IMR-90 (cell line): ENCODE measurements around the gene SLC27A1. TPM values are rescaled to one million over a fixed set of nuclear protein-coding genes. Genes with fewer than 3 reads are reported as not detected.

ENCODE experiments used
- ATAC-seq: fragments of 200-7000 bp; cut with Tn5 transposase; 2 replicates; pipeline ENCODE4 v1.9.1; 2020; ENCODE audit warnings: low read depth, mild to moderate bottlenecking, moderate library complexity
- BruUV-seq: library from RNA; stranded (reverse); fragments of 400-500 nt; replicated peaks from 2 replicates; lab custom pipeline; 2021; lab: Mats Ljungman, UMichigan
- CTCF ChIA-PET: fragments of 300-600 bp; formaldehyde crosslinking; extraction: SDS; loops from one replicate; lab custom pipeline; 2021; ENCODE audit warnings: antibody characterized with exemption; lab: Yijun Ruan, JAX
- POLR2A ChIA-PET: fragments of 300-600 bp; sonication (Branson Sonifier 250); formaldehyde crosslinking; loops from one replicate; lab custom pipeline; 2022; ENCODE audit warnings: antibody characterized with exemption; ENCODE audit not compliant: unreplicated experiment; lab: Charles Lee
- DNase-seq: peaks from one replicate; pipeline ENCODE4 v3.0.0; 2013
- H2AFZ ChIP-seq: replicated peaks from 2 replicates; pipeline ENCODE3; 2013; ENCODE audit warnings: low read length, mild to moderate bottlenecking; ENCODE audit not compliant: poor library complexity
- H2AK5ac ChIP-seq: 2 replicates; pipeline ENCODE4 v1.6.1; 2013; ENCODE audit warnings: low read depth, low read length, inconsistent platforms
- H2AK9ac ChIP-seq: replicated peaks from 2 replicates; pipeline ENCODE3; 2013; ENCODE audit warnings: mild to moderate bottlenecking, low read depth, low read length, moderate library complexity; ENCODE audit not compliant: poor library complexity
- H2BK120ac ChIP-seq: 2 replicates; pipeline ENCODE4 v1.6.1; 2013; ENCODE audit warnings: low read depth, low read length, inconsistent platforms
- H2BK15ac ChIP-seq: 3 replicates; pipeline ENCODE4 v1.6.1; 2013; ENCODE audit warnings: low read depth, low read length, inconsistent platforms
- H2BK20ac ChIP-seq: 2 replicates; pipeline ENCODE4 v1.6.1; 2013; ENCODE audit warnings: low read depth, mild to moderate bottlenecking, inconsistent platforms, low read length, moderate library complexity
- H2BK5ac ChIP-seq: 2 replicates; pipeline ENCODE4 v1.6.1; 2013; ENCODE audit warnings: mild to moderate bottlenecking, low read depth, low read length, inconsistent platforms; ENCODE audit not compliant: poor library complexity, severe bottlenecking
- H3K14ac ChIP-seq: replicated peaks from 2 replicates; pipeline ENCODE4 v1.6.1; 2013; ENCODE audit warnings: low read depth, low read length, inconsistent platforms
- H3K18ac ChIP-seq: 2 replicates; pipeline ENCODE4 v1.6.1; 2013; ENCODE audit warnings: low read depth, low read length, control low read depth
- H3K23ac ChIP-seq: 2 replicates; pipeline ENCODE4 v1.6.1; 2013; ENCODE audit warnings: low read depth, low read length, inconsistent platforms
- H3K27ac ChIP-seq: 2 replicates; pipeline ENCODE4 v1.5.1; 2013; ENCODE audit warnings: mild to moderate bottlenecking, control low read depth, low read length; ENCODE audit not compliant: insufficient read depth
- H3K27me3 ChIP-seq: 2 replicates; pipeline ENCODE4 v1.6.1; 2013; ENCODE audit warnings: low read length; ENCODE audit not compliant: control insufficient read depth, insufficient read depth
- H3K36me3 ChIP-seq: 2 replicates; pipeline ENCODE4 v1.6.1; 2013; ENCODE audit warnings: low read length, mixed read lengths; ENCODE audit not compliant: control insufficient read depth, insufficient read depth
- H3K4ac ChIP-seq: 2 replicates; pipeline ENCODE4 v1.6.1; 2013; ENCODE audit warnings: low read depth, low read length, inconsistent platforms
- H3K4me1 ChIP-seq: 2 replicates; pipeline ENCODE4 v1.6.1; 2013; ENCODE audit warnings: low read length, mixed read lengths; ENCODE audit not compliant: control insufficient read depth, insufficient read depth
- H3K4me2 ChIP-seq: 2 replicates; pipeline ENCODE4 v1.6.1; 2013; ENCODE audit warnings: low read depth, mild to moderate bottlenecking, control low read depth, low read length, moderate library complexity
- H3K4me3 ChIP-seq: 2 replicates; pipeline ENCODE4 v1.5.1; 2013; ENCODE audit warnings: low read depth, mild to moderate bottlenecking, control low read depth, low read length, moderate library complexity; ENCODE audit not compliant: insufficient read depth
- H3K56ac ChIP-seq: 2 replicates; pipeline ENCODE4 v1.6.1; 2013; ENCODE audit warnings: low read length, inconsistent platforms; ENCODE audit not compliant: insufficient read depth; ENCODE audit errors: extremely low read depth
- H3K79me1 ChIP-seq, 2 experiments: 2 replicates each; pipeline ENCODE4 v1.6.1; 2013; ENCODE audit warnings: low read length in 2 of 2, inconsistent platforms in 1 of 2, low read depth in 1 of 2
- H3K9ac ChIP-seq: 2 replicates; pipeline ENCODE4 v1.6.1; 2013; ENCODE audit warnings: low read depth, low read length, control low read depth
- H3K9me1 ChIP-seq: 2 replicates; pipeline ENCODE4 v1.6.1; 2013; ENCODE audit warnings: low read length, inconsistent platforms; ENCODE audit not compliant: insufficient read depth
- H3K9me3 ChIP-seq: 2 replicates; pipeline ENCODE4 v1.6.1; 2013; ENCODE audit warnings: low read length; ENCODE audit not compliant: control insufficient read depth, insufficient read depth
- H4K20me1 ChIP-seq: 2 replicates; pipeline ENCODE4 v1.6.1; 2013; ENCODE audit warnings: low read length, inconsistent platforms; ENCODE audit not compliant: insufficient read depth
- H4K5ac ChIP-seq: 2 replicates; pipeline ENCODE4 v1.6.1; 2013; ENCODE audit warnings: mild to moderate bottlenecking, low read depth, low read length, control low read depth
- H4K8ac ChIP-seq, 2 experiments: 2 replicates each; pipeline ENCODE4 v1.6.1; 2013; ENCODE audit warnings: low read depth in 2 of 2, low read length in 2 of 2, control low read depth in 1 of 2, inconsistent platforms in 1 of 2
- H4K91ac ChIP-seq: 2 replicates; pipeline ENCODE4 v1.6.1; 2013; ENCODE audit warnings: low read depth, low read length, inconsistent platforms; ENCODE audit not compliant: insufficient read depth
- BHLHE40 ChIP-seq: fragments of 150-350 bp; IDR thresholded peaks from 2 replicates; pipeline ENCODE4 v1.6.1; 2016; ENCODE audit warnings: mild to moderate bottlenecking, low read depth, low read length
- CEBPB ChIP-seq: IDR thresholded peaks from 2 replicates; pipeline ENCODE4 v1.6.1; 2012; ENCODE audit warnings: low read depth, low read length, improper control_type of control experiment
- MAFK ChIP-seq: IDR thresholded peaks from 2 replicates; pipeline ENCODE4 v1.6.1; 2012; ENCODE audit warnings: low read depth, low read length, improper control_type of control experiment
- MAZ ChIP-seq: IDR thresholded peaks from 2 replicates; pipeline ENCODE4 v1.6.1; 2012; ENCODE audit warnings: low read depth, mild to moderate bottlenecking, low read length, improper control_type of control experiment, moderate library complexity, borderline replicate concordance
- MXI1 ChIP-seq: IDR thresholded peaks from 2 replicates; pipeline ENCODE4 v1.6.1; 2012; ENCODE audit warnings: low read depth, mild to moderate bottlenecking, low read length, moderate library complexity, borderline replicate concordance
- NFE2L2 ChIP-seq: fragments of 150-350 bp; IDR thresholded peaks from 2 replicates; pipeline ENCODE4 v1.6.1; 2016; ENCODE audit warnings: low read depth, mild to moderate bottlenecking, low read length
- POLR2A ChIP-seq: IDR thresholded peaks from 2 replicates; pipeline ENCODE4 v1.6.1; 2012; ENCODE audit warnings: mild to moderate bottlenecking, low read depth, low read length
- RAD21 ChIP-seq: IDR thresholded peaks from 2 replicates; pipeline ENCODE4 v1.6.1; 2012; ENCODE audit warnings: low read length, improper control_type of control experiment
- RCOR1 ChIP-seq: IDR thresholded peaks from 2 replicates; pipeline ENCODE4 v1.6.1; 2012; ENCODE audit warnings: mild to moderate bottlenecking, low read length, improper control_type of control experiment; ENCODE audit not compliant: insufficient replicate concordance
- SMC3 ChIP-seq: fragments of 150-350 bp; IDR thresholded peaks from 2 replicates; pipeline ENCODE4 v1.6.1; 2016; ENCODE audit warnings: low read depth, mild to moderate bottlenecking, antibody characterized with exemption, low read length, moderate library complexity
- WGBS, 2 experiments: methylation state at CpG; one replicate each; pipeline versions ENCODE4 v1.1.5 to v1.1.7; 2013; ENCODE audit warnings: missing lambda C conversion rate in 2 of 2; ENCODE audit not compliant: insufficient read length in 1 of 2; ENCODE audit errors: extremely low coverage in 2 of 2; 5-methylcytosine and 5-hydroxymethylcytosine counted together
- dilution Hi-C: fragments of 300-500 bp; cut with HindIII; formaldehyde crosslinking; loops from one replicate; pipeline ENCODE4 v1.14.3; 2018; ENCODE audit warnings: low sequenced_read_pairs; ENCODE audit not compliant: unreplicated experiment
- in situ Hi-C: fragments of 300-500 bp; cut with MboI; formaldehyde crosslinking; loops from 3 replicates; pipeline ENCODE4 v1.14.3; 2019; ENCODE audit warnings: low sequenced_read_pairs, inconsistent platforms, mixed read lengths
- intact Hi-C: fragments of 100-400 bp; cut with micrococcal nuclease; formaldehyde crosslinking; loops from 2 replicates; pipeline ENCODE4 v1.10.0; 2022
- polyA plus RNA-seq, 3 experiments: library from polyadenylated mRNA; depleted of rRNA; stranded (reverse); fragments of >200 nt; gene quantifications; 2 replicates each; pipeline ENCODE4 v1.2.3, GENCODE V29; 2012; ENCODE audit warnings: low replicate concordance in 1 of 3
- total RNA-seq: library from RNA; depleted of rRNA; stranded (reverse); fragments of >200 nt; gene quantifications from 2 replicates; pipeline ENCODE4 v1.2.3, GENCODE V29; 2012
- TF ChIP-seq, protein P1 (sequence below): fragments of 150-350 bp; IDR thresholded peaks from 2 replicates; pipeline ENCODE4 v1.6.1; 2016; ENCODE audit warnings: low read depth, mild to moderate bottlenecking, low read length, moderate library complexity, borderline replicate concordance
- TF ChIP-seq, protein P2 (sequence below): fragments of 150-350 bp; IDR thresholded peaks from 2 replicates; pipeline ENCODE4 v1.6.1; 2017; ENCODE audit warnings: mild to moderate bottlenecking, antibody characterized with exemption, low read length, low read depth
- TF ChIP-seq, protein P3 (sequence below): conservative IDR thresholded peaks from 2 replicates; pipeline ENCODE4 v1.5.1; 2012; ENCODE audit warnings: mild to moderate bottlenecking, low read depth, low read length, improper control_type of control experiment

The SLC27A1 gene
- total and polyA plus RNA-seq, 2 of the 4 experiments (the other 2 are of a cell fraction) = 4.8 to 12.9 TPM

DNA sequence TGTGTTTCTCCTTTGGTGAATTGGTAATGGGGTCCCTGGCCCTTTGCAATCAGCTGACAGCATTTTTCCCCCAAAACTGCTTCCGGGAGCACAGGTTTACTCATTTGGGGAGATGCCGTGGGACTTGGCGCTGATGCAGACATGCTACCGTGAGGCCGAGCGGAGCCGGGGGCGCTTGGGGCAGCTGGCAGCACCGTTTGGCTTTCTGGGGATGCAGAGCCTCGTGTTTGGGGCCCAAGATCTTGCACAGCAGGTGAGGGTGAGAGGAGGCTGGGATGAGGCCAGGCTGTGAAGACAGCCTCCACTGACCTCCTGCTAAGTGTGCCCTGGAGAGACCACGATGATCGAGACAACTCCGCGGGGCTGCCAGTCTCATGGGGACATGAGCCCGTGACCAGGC, 71.7 kb downstream of the SLC27A1 start:
- TF ChIP-seq CEBPB (no peak), MAZ (no peak), RAD21 (no peak), RCOR1 (no peak), BHLHE40 (no peak), MXI1 (no peak), MAFK (no peak), NFE2L2 (no peak), SMC3 (no peak), POLR2A (no peak)
- TF ChIP-seq, protein P1, sequence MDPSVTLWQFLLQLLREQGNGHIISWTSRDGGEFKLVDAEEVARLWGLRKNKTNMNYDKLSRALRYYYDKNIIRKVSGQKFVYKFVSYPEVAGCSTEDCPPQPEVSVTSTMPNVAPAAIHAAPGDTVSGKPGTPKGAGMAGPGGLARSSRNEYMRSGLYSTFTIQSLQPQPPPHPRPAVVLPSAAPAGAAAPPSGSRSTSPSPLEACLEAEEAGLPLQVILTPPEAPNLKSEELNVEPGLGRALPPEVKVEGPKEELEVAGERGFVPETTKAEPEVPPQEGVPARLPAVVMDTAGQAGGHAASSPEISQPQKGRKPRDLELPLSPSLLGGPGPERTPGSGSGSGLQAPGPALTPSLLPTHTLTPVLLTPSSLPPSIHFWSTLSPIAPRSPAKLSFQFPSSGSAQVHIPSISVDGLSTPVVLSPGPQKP = no peak
- TF ChIP-seq, protein P2, sequence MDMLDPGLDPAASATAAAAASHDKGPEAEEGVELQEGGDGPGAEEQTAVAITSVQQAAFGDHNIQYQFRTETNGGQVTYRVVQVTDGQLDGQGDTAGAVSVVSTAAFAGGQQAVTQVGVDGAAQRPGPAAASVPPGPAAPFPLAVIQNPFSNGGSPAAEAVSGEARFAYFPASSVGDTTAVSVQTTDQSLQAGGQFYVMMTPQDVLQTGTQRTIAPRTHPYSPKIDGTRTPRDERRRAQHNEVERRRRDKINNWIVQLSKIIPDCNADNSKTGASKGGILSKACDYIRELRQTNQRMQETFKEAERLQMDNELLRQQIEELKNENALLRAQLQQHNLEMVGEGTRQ = no peak
- TF ChIP-seq, protein P3, sequence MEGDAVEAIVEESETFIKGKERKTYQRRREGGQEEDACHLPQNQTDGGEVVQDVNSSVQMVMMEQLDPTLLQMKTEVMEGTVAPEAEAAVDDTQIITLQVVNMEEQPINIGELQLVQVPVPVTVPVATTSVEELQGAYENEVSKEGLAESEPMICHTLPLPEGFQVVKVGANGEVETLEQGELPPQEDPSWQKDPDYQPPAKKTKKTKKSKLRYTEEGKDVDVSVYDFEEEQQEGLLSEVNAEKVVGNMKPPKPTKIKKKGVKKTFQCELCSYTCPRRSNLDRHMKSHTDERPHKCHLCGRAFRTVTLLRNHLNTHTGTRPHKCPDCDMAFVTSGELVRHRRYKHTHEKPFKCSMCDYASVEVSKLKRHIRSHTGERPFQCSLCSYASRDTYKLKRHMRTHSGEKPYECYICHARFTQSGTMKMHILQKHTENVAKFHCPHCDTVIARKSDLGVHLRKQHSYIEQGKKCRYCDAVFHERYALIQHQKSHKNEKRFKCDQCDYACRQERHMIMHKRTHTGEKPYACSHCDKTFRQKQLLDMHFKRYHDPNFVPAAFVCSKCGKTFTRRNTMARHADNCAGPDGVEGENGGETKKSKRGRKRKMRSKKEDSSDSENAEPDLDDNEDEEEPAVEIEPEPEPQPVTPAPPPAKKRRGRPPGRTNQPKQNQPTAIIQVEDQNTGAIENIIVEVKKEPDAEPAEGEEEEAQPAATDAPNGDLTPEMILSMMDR = no peak
- Histone ChIP-seq H2BK15ac (no peak overlapping the region), H3K79me1 (no peaks in the 10 kb centered on the region), H3K9me1 (0 out of 2 replicates have a peak, but pooled peaks cover 4% of the 10 kb centered on the region), H2BK20ac (no peak overlapping the region), H2AK5ac (no peak overlapping the region), H3K27me3 (peaks cover under 1% of the 10 kb centered on the region; the same call in 1 of the 2 replicates), H4K5ac (no peak overlapping the region), H3K14ac (no peak overlapping the region), H3K9me3 (peaks cover 4% of the 10 kb centered on the region; the same call in 1 of the 2 replicates), H3K18ac (no peak overlapping the region), H2BK5ac (no peak overlapping the region), H3K27ac (no peak overlapping the region), H4K20me1 (no peaks in the 10 kb centered on the region; the same call in 1 of the 2 replicates), H3K9ac (no peak overlapping the region), H2AK9ac (no peak overlapping the region), H4K8ac (no peak overlapping the region), H3K23ac (no peak overlapping the region), H2BK120ac (no peak overlapping the region), H2AFZ (no peak overlapping the region), H3K36me3 (no peaks in the 10 kb centered on the region), H3K4me2 (no peak overlapping the region), H3K56ac (no peak overlapping the region), H4K91ac (no peak overlapping the region), H3K4ac (no peak overlapping the region), H3K4me3 (no peak overlapping the region), H3K4me1 (peaks cover 5% of the 10 kb centered on the region; the same call in 1 of the 2 replicates)
- in situ Hi-C loops (no loop called here), dilution Hi-C loops (no loop called here), intact Hi-C loops (no loop called here)
- BruUV-seq = no TSS peak
- DNase-seq (no peak), ATAC-seq (no peak)
- POLR2A ChIA-PET = no interaction called here
- WGBS, 2 experiments = 73% methylated on average over 10 of the region's 15 CpGs; no CpG with 5 or more reads in 1 of the 2 experiments
- CTCF ChIA-PET = no interaction called here
